Upper lobe of left lung (tissue), 6 donors: Measurements from ENCODE around the gene STING1. TPM values are rescaled to one million over a fixed set of nuclear protein-coding genes. Genes with fewer than 3 reads are reported as not detected.
"Not testable (repeated sequence)": the region's sequence is repeated elsewhere in the genome, so short reads cannot be mapped to it uniquely, and the experiment has no call there.

Experiments
- ATAC-seq, 2 donors: fragments of 200-7000 bp; cut with Tn5 transposase; one replicate each; pipeline ENCODE4 v1.9.1; 2022; ENCODE audit warnings: mild to moderate bottlenecking in 2 of 2, moderate library complexity in 2 of 2; ENCODE audit not compliant: low FRiP score in 2 of 2
- DNase-seq, 2 donors: peaks; one replicate each; pipeline ENCODE4 v3.0.0-alpha.2; 2019 to 2020
- H3K27ac ChIP-seq, 4 donors: fragments of 200-600 bp; sonication (generic); one replicate each; pipeline ENCODE4 v1.5.1; 2016 to 2019
- H3K27me3 ChIP-seq, 4 donors: fragments of 200-600 bp; sonication (generic); one replicate each; pipeline ENCODE4 v1.5.1; 2017 to 2019
- H3K36me3 ChIP-seq, 4 donors: fragments of 200-600 bp; sonication (generic); one replicate each; pipeline ENCODE4 v1.5.1; 2016 to 2019
- H3K4me1 ChIP-seq, 4 donors: fragments of 200-600 bp; sonication (generic); one replicate each; pipeline ENCODE4 v1.5.1; 2018 to 2019
- H3K4me3 ChIP-seq, 4 donors: fragments of 200-600 bp; sonication (generic); one replicate each; pipeline ENCODE4 v1.5.1; 2017 to 2019; ENCODE audit warnings: mild to moderate bottlenecking in 2 of 4, moderate library complexity in 1 of 4
- H3K9me3 ChIP-seq, 4 donors: fragments of 200-600 bp; sonication (generic); one replicate each; pipeline ENCODE4 v1.5.1; 2018 to 2019
- CTCF ChIP-seq, 6 experiments: fragments of 450-650 bp in 4 of 6; fragments of 200-600 bp in 2 of 6; sonication (generic) in 2 of 6; IDR thresholded peaks; one replicate each; pipeline ENCODE4 v1.5.1; 2016 to 2019; ENCODE audit warnings: antibody characterized with exemption in 6 of 6
- EP300 ChIP-seq, 4 donors: sonication (generic); formaldehyde crosslinking; IDR thresholded peaks; one replicate each; pipeline ENCODE4 v1.5.1; 2017; ENCODE audit warnings: antibody characterized with exemption in 4 of 4, control low read depth in 2 of 4
- POLR2A ChIP-seq, 4 donors: fragments of 450-650 bp; IDR thresholded peaks; one replicate each; pipeline ENCODE4 v1.5.1; 2016 to 2017; ENCODE audit warnings: antibody characterized with exemption in 4 of 4, mild to moderate bottlenecking in 2 of 4
- POLR2AphosphoS5 ChIP-seq, 2 donors: sonication (generic); formaldehyde crosslinking; IDR thresholded peaks; one replicate each; pipeline ENCODE4 v1.5.1; 2017; ENCODE audit warnings: antibody characterized with exemption in 2 of 2
- WGBS, 2 donors: methylation state at CpG; one replicate each; pipeline ENCODE4 v1.1.5; 2017 to 2018; 5-methylcytosine and 5-hydroxymethylcytosine counted together
- total RNA-seq, 6 donors: library from RNA; depleted of rRNA in 4 of 6; stranded (reverse); fragments of >200 nt in 4 of 6; gene quantifications; one replicate each; pipeline versions ENCODE4 v1.1.0 to v1.2.1, GENCODE V29; 2016 to 2021
- donor health status: DM: no; HTN: no; CAD: no; lungs with moderate emphysema.
- donor health status: DM: no; HTN: yes; CAD: no; lungs with severe emphysema.

The STING1 gene
- total RNA-seq, 6 donors from 2014 or later = 70.3 to 141 (median 107) TPM

DNA sequence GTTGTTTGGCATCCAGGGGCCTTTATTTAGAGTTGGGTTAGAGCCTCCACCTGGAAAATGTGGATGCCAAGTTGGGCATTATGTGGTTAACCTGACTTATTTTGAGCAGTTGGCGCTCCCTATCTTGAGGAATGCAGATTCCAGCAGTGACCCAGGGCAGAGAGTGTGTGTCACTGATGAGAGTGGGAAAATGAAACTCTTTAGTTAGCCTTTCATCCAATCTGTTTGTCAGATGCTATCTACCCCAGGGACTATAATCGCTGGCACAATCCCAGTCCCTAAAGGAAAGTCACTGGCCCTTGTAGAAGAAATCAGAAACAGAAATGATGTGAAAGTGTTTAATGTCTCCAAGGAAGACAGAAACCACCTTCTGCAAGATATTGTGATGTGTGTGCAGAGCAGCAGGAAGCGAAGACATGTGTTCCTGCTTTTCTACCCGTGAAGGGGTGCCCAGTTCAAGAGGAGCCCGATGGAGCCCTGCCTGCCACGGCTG is 10.2 kb upstream of the STING1 start:
- WGBS, 2 donors = 23 to 25% methylated on average over 6 of the region's 6 CpGs
- H3K4me1 ChIP-seq = peaks cover 18 to 23% (median 20%) of the 10 kb centered on the region in 4 donors
- H3K27ac ChIP-seq = peak overlapping the region in 3 of 4 donors; percentile 15 to 64 (median 49)
- no peaks in the 10 kb centered on the region for H3K9me3 ChIP-seq
- no peak for TF ChIP-seq POLR2AphosphoS5 (IDR thresholded peaks at IDR 0.05)
- no peak for TF ChIP-seq EP300 (IDR thresholded peaks at IDR 0.05)
- TF ChIP-seq CTCF (IDR thresholded peaks at IDR 0.05) = no peak
- TF ChIP-seq POLR2A (IDR thresholded peaks at IDR 0.05) = no peak
- H3K4me3 ChIP-seq = peak overlapping the region in 1 of 4 donors; percentile 6
- DNase-seq (no peak), ATAC-seq (peak in 1 of 2 donors; percentile 31)
- H3K27me3 ChIP-seq = no peaks in the 10 kb centered on the region
- H3K36me3 ChIP-seq = no peaks in the 10 kb centered on the region

GRCh38 chr5:139488260-139488659 is 5.7 kb upstream of the STING1 start:
- H3K4me1 ChIP-seq = peaks cover 14 to 20% (median 16%) of the 10 kb centered on the region in 4 donors
- H3K27ac ChIP-seq = peak overlapping the region; percentile 48 to 78 (median 68)
- WGBS, 2 donors = 50 to 61% methylated on average over 3 of the region's 3 CpGs
- TF ChIP-seq POLR2A (IDR thresholded peaks at IDR 0.05) (no peak), CTCF (IDR thresholded peaks at IDR 0.05) (no peak), POLR2AphosphoS5 (IDR thresholded peaks at IDR 0.05) (peak in 1 of 2 donors; percentile 8), EP300 (IDR thresholded peaks at IDR 0.05) (no peak)
- H3K9me3 ChIP-seq = no peaks in the 10 kb centered on the region
- ATAC-seq (peak; percentile 44 to 82), DNase-seq (peak in 1 of 2 donors; percentile 73)
- no peaks in the 10 kb centered on the region for H3K36me3 ChIP-seq
- H3K27me3 ChIP-seq = no peaks in the 10 kb centered on the region
- no peak overlapping the region for H3K4me3 ChIP-seq

DNA sequence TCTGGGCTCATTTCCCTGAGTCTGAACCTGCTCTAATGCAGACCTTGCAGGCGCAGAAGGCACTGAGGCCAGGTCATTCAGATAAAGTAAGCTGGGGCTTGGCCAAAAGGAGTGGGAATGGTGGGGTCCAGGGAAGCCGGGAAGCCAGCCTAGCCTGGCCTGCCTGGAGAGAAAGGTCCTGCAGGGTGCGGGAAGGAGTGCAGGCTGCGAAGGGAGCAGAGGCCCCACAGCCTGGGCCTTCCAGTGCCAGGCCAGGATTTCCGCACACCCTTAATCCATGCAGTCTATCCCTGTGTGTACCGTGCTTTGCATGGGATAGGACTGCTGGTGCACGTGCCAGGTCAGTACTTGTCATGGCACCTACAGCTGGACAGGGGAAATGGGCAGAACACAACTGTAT is 3.6 kb upstream of the STING1 start:
- WGBS, 2 donors = 87 to 88% methylated on average over 7 of the region's 7 CpGs
- Histone ChIP-seq H3K36me3 (no peaks in the 10 kb centered on the region), H3K27ac (no peak overlapping the region), H3K4me3 (no peak overlapping the region), H3K27me3 (no peaks in the 10 kb centered on the region), H3K9me3 (no peaks in the 10 kb centered on the region), H3K4me1 (peaks cover 22 to 24% (median 23%) of the 10 kb centered on the region in 4 donors)
- DNase-seq (peak in 1 of 2 donors; percentile 25), ATAC-seq (no peak)
- TF ChIP-seq POLR2A (IDR thresholded peaks at IDR 0.05) (no peak), CTCF (IDR thresholded peaks at IDR 0.05) (no peak), EP300 (IDR thresholded peaks at IDR 0.05) (no peak), POLR2AphosphoS5 (IDR thresholded peaks at IDR 0.05) (no peak)

- peaks cover 38 to 52% (median 51%) of the 10 kb centered on the region in 4 donors for H3K4me1 ChIP-seq
- WGBS, 2 donors = 39 to 40% methylated on average over 6 of the region's 6 CpGs
- not testable (repeated sequence) for H3K27me3 ChIP-seq, DNase-seq, H3K9me3 ChIP-seq, ATAC-seq
- peak overlapping the region in 3 of 4 donors; percentile 48 to 64 (median 62) for H3K4me3 ChIP-seq
- peaks cover 10 to 28% (median 14%) of the 10 kb centered on the region in 4 donors for H3K36me3 ChIP-seq
- peak overlapping the region; percentile 95 to 99 (median 96) for H3K27ac ChIP-seq
Observed at GRCh38 chr5:139482890-139483208, 291 bp upstream of the STING1 start.

DNA sequence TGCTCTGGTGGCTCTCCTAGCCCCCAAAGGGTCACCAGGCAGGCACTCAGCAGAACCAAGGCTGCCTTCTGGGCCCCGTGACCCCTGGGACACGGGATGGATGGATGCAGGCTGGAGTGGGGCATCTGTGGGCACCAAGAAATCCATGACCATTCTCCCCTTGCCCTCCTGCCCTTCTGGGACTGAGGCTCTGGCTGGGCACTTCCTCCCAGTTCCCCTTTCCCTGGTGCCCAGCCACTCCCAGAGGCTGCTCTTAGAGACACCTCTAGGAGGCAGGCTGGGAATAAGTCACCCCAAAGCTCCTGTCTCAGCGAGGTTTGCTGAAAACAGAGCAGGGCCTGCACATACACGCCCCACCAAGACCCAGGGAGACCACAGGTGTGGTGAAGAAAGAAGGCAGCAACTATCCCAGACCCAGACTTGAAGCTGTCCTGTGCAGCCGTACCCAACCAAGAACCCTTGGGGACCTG is 943 bp downstream of the STING1 start:
- Histone ChIP-seq H3K9me3 (no peaks in the 10 kb centered on the region), H3K27me3 (no peaks in the 10 kb centered on the region), H3K36me3 (peaks cover 13 to 40% (median 26%) of the 10 kb centered on the region in 4 donors), H3K4me3 (peak overlapping the region; percentile 48 to 64 (median 63)), H3K27ac (peak overlapping the region; percentile 95 to 99 (median 96)), H3K4me1 (peaks cover 38 to 53% (median 51%) of the 10 kb centered on the region in 4 donors)
- peak in 1 of 2 donors; percentile 77 for DNase-seq
- 12% methylated on average over 5 of the region's 5 CpGs; no CpG with 5 or more reads in 1 of the 2 donors for WGBS, 2 donors
- TF ChIP-seq CTCF (IDR thresholded peaks at IDR 0.05) (peak in 5 of 6 experiments; percentile 10 to 40 (median 27)), POLR2AphosphoS5 (IDR thresholded peaks at IDR 0.05) (no peak), POLR2A (IDR thresholded peaks at IDR 0.05) (no peak)
- peak; percentile 50 to 71 for ATAC-seq
